ENCODE data around the gene MRGPRE.

MRGPRE gene

DNA sequence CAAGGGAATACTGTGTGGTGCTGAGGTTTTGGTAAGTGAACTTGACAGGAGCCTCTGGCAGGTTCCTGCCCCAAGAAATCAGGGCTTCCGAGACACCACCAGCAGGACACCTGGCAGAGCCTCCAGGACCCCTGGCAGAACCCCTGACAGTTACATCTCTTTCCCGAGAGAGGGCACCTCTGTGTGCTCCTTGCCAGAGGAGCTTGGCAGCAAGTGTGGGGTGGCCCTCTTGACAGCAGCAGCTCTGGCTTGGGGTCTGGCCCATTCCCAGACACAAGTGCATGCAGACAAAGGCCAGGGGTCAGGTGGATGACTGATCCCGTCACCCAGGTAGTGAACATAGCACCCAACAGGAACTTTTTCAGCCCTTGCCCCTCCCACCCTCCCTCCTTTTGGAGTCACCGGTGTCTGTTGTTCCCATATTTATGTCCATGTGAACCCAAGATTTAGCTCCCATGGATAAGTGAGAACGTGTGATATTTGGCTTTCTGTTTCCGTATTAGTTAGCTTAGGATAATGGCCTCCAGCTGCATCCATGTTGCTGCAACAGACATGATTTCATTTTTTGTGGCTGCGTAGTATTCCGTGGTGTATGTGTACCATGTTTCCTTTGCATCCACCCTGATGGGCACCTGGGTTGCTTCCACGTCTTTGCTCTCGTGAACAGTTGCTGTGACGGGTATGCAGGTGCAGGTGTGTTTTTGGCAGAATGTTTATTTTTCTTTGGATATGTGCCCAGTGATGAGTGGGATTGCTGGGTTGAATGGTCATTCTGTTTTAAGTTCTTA, 45.9 kb downstream of the MRGPRE start:
- Mint-ChIP-seq H3K27me3 (no peaks in the 10 kb centered on the region), H3K4me3 (no peak overlapping the region), H3K4me1 (ENCODE audit: low read depth) (no peaks in the 10 kb centered on the region), H3K9me3 (no peaks in the 10 kb centered on the region), H3K27ac (no peak overlapping the region), H3K36me3 (ENCODE audit: low read depth) (no peaks in the 10 kb centered on the region)

DNA sequence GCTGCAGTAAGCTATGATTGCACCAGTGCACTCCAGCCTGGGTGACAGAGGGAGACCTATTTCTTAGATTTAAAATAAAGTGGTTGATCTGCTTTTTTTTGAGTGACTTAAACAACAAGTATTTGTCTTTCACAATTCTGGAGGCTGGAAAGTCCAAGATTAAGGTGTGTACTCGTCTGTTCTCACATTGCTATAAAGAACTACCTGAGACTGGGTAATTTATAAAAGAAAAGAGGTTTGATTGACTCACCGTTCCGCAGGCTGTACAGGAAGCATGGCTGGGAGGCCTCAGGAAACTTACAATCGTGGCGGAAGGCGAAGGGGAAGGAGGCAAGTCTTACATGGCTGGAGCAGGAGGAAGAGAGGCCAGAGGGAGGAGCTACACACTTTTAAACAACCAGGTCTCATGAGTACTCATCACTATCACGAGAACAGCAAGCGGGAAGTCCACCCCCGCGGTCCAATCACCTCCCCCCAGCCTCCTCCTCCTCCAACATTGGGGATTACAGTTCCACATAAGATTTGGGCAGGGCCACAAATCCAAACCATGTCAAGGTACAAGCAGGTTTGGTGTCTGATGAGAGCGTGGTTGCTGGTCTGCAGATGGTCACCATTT, 47.4 kb downstream of the MRGPRE start:
- Mint-ChIP-seq H3K4me3 (no peak overlapping the region), H3K9me3 (no peaks in the 10 kb centered on the region), H3K36me3 (ENCODE audit: low read depth) (no peaks in the 10 kb centered on the region), H3K27me3 (no peaks in the 10 kb centered on the region), H3K4me1 (ENCODE audit: low read depth) (no peaks in the 10 kb centered on the region), H3K27ac (no peak overlapping the region)

DNA sequence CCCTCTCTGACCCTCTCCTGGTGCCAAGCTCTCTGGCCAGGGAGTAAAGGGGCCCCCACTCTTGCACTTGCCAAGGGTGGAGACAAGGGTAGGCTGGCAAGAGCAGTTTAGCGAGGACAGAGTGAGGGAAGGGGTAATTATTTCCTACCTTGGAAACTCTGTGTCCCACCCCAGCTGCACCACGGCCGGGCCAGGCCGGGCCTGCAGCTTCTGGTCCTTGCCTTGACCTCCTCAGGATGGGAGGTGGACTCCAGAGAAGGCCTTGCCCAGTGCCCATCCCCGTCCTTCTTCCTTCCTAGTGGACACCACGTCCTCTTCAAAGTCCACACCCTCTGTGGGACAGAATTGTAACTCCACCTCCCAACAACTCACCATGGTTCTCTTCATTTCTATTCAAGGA, 48.7 kb downstream of the MRGPRE start:
- Mint-ChIP-seq H3K4me1 (ENCODE audit: low read depth) (no peaks in the 10 kb centered on the region), H3K9me3 (no peaks in the 10 kb centered on the region), H3K36me3 (ENCODE audit: low read depth) (no peaks in the 10 kb centered on the region), H3K4me3 (no peak overlapping the region), H3K27ac (no peak overlapping the region), H3K27me3 (no peaks in the 10 kb centered on the region)

DNA sequence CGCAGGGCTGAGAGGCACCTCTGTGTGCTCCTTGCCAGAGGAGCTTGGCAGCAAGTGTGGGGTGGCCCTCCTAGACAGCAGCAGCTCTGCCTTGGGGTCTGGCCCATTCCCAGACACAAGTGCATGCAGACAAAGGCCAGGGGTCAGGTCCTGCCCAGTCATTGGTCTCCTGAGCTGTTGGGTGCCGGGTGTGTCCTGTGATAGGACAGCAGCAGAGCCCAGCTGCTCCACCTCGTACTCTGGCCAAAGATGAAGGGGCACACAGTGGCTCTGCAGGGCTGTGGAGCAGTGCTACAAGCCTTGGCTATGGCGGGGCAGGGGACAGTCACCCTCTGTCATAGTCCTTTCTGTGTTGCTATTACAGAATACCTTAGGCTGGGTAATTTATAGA, 49.8 kb downstream of the MRGPRE start:
- no peaks in the 10 kb centered on the region for H3K36me3 Mint-ChIP-seq (ENCODE audit: low read depth)

DNA sequence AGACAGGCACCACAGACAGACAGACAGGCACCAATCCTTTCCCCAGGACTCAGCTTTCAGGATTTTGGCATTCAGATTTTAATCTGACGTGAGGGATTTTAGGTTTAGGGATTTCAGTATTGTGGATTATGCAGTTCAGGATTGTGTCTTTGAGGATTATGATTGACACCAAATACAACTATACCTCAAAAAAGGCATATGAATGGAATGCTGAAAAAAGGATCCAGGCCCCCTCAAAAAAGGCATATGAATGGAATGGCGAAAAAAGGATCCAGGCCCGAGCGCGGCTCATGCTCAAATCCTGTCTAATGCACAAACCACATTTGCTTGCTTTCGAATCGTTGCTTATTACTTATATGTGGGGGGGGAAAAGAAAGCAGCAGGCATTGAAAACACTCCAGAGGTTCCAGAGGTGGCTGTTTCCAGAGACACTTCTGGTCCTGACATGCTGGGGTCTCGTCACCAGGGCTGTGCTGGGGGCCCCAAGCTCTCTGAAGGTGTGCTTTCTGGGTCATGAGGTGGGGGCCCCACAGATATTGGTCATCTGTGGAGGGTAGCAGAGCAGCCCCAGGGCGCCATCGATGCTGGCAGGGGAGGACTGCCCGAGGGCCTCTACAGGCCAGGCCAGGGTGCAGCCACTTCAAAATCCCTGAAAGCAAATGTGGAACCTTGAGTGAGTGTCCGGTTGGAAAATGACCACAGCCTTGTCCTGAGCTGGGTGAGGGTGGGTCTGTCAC, 50.3 kb downstream of the MRGPRE start:
- H3K9me3 Mint-ChIP-seq, result peaks cover 6% of the 10 kb centered on the region
- no peak overlapping the region for H3K27ac Mint-ChIP-seq
- peaks cover under 1% of the 10 kb centered on the region for H3K36me3 Mint-ChIP-seq (ENCODE audit: low read depth)
- no peak overlapping the region for H3K4me3 Mint-ChIP-seq
- peaks cover under 1% of the 10 kb centered on the region for H3K27me3 Mint-ChIP-seq
- no peaks in the 10 kb centered on the region for H3K4me1 Mint-ChIP-seq (ENCODE audit: low read depth)

More for the DNA sequence above, 49.8 kb downstream of the MRGPRE start:
- peaks cover under 1% of the 10 kb centered on the region for H3K9me3 Mint-ChIP-seq
- no peaks in the 10 kb centered on the region for H3K27me3 Mint-ChIP-seq
- H3K4me3 Mint-ChIP-seq, result no peak overlapping the region
- H3K27ac Mint-ChIP-seq, result no peak overlapping the region
- no peaks in the 10 kb centered on the region for H3K4me1 Mint-ChIP-seq (ENCODE audit: low read depth)

DNA sequence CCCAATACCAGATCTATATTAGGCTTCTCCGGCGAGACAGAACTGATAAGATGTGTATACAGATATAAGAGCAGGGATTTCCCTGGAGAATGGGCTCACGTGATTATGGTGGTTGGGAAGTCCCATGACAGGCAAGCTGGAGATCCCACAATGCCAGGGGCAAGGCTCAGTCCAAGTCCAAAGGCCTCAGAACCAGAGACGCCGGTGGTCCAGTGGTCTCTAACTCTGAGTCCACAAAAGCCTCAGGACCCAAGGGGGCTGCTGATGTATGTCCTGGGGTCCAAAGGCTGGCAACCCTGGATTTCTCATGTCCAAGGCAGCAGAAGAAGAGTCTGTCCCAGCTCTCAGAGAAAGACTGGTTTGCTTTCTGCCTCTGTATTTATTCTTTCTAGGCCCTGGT, 51.3 kb downstream of the MRGPRE start:
- H3K36me3 Mint-ChIP-seq (ENCODE audit: low read depth), result peaks cover 3% of the 10 kb centered on the region
- no peak overlapping the region for H3K27ac Mint-ChIP-seq
- H3K9me3 Mint-ChIP-seq, result peaks cover 12% of the 10 kb centered on the region
- H3K4me3 Mint-ChIP-seq, result no peak overlapping the region
- no peaks in the 10 kb centered on the region for H3K4me1 Mint-ChIP-seq (ENCODE audit: low read depth)
- peaks cover 3% of the 10 kb centered on the region for H3K27me3 Mint-ChIP-seq

DNA sequence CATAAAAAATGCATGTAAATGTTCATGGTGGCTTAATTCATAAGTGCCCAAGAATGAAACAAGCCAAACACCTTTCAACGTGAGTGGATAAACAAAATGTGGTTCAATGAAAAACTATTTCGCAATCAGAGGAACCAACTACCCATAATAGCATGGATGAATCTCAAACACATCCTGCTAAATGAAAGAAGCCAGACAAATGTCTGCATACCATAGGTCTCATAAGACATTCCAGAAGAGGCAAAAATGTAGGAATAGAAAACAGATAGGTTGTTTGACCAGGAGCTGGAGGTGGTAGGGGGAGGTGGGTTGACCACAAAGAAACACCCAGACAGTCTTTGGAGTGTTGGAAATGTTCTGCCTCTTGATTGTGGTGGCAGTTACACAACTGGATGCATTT, 53.9 kb downstream of the MRGPRE start:
- Mint-ChIP-seq H3K36me3 (ENCODE audit: low read depth) (peaks cover 3% of the 10 kb centered on the region), H3K4me3 (no peak overlapping the region), H3K27me3 (peaks cover 3% of the 10 kb centered on the region), H3K9me3 (peaks cover 18% of the 10 kb centered on the region), H3K27ac (no peak overlapping the region), H3K4me1 (ENCODE audit: low read depth) (no peaks in the 10 kb centered on the region)

DNA sequence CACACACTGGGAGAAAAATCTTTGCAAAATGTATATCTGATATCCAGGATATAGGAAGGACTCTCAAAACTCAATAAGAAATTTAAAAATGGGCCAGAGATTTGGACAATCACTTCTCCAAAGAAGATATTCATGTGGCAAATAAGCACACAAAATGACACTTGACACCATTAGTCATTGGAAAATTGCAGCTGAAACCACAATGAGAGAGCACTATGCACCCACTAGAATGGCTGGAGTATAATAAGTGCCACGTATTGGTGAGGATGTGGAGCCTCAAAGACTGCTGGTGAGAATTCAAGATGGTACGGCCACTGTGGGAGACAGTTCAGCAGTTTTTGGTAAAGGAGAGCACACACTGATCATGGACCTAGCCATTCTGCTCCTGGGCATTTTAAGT, 54.3 kb downstream of the MRGPRE start:
- no peak overlapping the region for H3K27ac Mint-ChIP-seq
- no peak overlapping the region for H3K4me3 Mint-ChIP-seq
- H3K4me1 Mint-ChIP-seq (ENCODE audit: low read depth), result no peaks in the 10 kb centered on the region
- peaks cover 3% of the 10 kb centered on the region for H3K27me3 Mint-ChIP-seq
- H3K9me3 Mint-ChIP-seq, result peaks cover 18% of the 10 kb centered on the region
- H3K36me3 Mint-ChIP-seq (ENCODE audit: low read depth), result peaks cover 3% of the 10 kb centered on the region
